ENCODE data around the gene FSIP2. TPM values are rescaled to one million over a fixed set of nuclear protein-coding genes. Genes with fewer than 3 reads are reported as not detected.
"Not testable (repeated sequence)": the region's sequence is repeated elsewhere in the genome, so short reads cannot be mapped to it uniquely, and the experiment has no call there.

FSIP2 gene
- polyA plus RNA-seq, 3 donors: 2.4 to 6.4 (median 2.7) TPM

GRCh38 chr2:185806783-185807182 lies 68.2 kb downstream of the FSIP2 start:
- DNase-seq: no peak

GRCh38 chr2:185807351-185807750 lies 68.7 kb downstream of the FSIP2 start:
- no peak for DNase-seq

- no peak for DNase-seq
Observed at GRCh38 chr2:185811580-185811979, 73.0 kb downstream of the FSIP2 start.

- DNase-seq: no peak
Observed at GRCh38 chr2:185813707-185814106, 75.1 kb downstream of the FSIP2 start.

- no peak for DNase-seq
Observed at GRCh38 chr2:185817991-185818390, 79.4 kb downstream of the FSIP2 start.

GRCh38 chr2:185821467-185821866 lies 82.9 kb downstream of the FSIP2 start:
- DNase-seq: no peak

GRCh38 chr2:185823773-185824172 lies 85.2 kb downstream of the FSIP2 start:
- DNase-seq: no peak

GRCh38 chr2:185825557-185825956 lies 87.0 kb downstream of the FSIP2 start:
- DNase-seq: no peak

- DNase-seq: no peak
Observed at GRCh38 chr2:185828326-185828725, 89.7 kb downstream of the FSIP2 start.

GRCh38 chr2:185833864-185834263 lies 95.3 kb downstream of the FSIP2 start:
- no peak for DNase-seq

- DNase-seq: no peak
Observed at GRCh38 chr2:185835974-185836373, 97.4 kb downstream of the FSIP2 start.

- no peak for DNase-seq
Observed at GRCh38 chr2:185854885-185855284, 116.3 kb downstream of the FSIP2 start.

- no peak for DNase-seq
Observed at GRCh38 chr2:185857691-185858090, 119.1 kb downstream of the FSIP2 start.

- no peak for DNase-seq
Observed at GRCh38 chr2:185859506-185859905, 120.9 kb downstream of the FSIP2 start.

GRCh38 chr2:185860321-185860720 lies 121.7 kb downstream of the FSIP2 start:
- DNase-seq: no peak

- DNase-seq: no peak
Observed at GRCh38 chr2:185862657-185863398, 124.2 kb downstream of the FSIP2 start.

GRCh38 chr2:185864468-185865260 lies 126.1 kb downstream of the FSIP2 start:
- not testable (repeated sequence) for DNase-seq

- no peak for DNase-seq
Observed at GRCh38 chr2:185875136-185875931, 136.7 kb downstream of the FSIP2 start.

- DNase-seq: no peak
Observed at GRCh38 chr2:185876234-185876633, 137.6 kb downstream of the FSIP2 start.

GRCh38 chr2:185880396-185880795 lies 141.8 kb downstream of the FSIP2 start:
- no peak for DNase-seq

Measured in renal pelvis (tissue), 4 donors.